NCI-H1092 treated with DMSO at 0.1 percent for 48 hours (cell line): Measurements from ENCODE around the gene MIER2.
"Not testable (repeated sequence)": the region's sequence is repeated elsewhere in the genome, so short reads cannot be mapped to it uniquely, and the experiment has no call there.

Source experiments
- DNase-seq: peaks from one replicate; lab custom pipeline; 2025; lab: John Stamatoyannopoulos, UW

The MIER2 gene

DNA sequence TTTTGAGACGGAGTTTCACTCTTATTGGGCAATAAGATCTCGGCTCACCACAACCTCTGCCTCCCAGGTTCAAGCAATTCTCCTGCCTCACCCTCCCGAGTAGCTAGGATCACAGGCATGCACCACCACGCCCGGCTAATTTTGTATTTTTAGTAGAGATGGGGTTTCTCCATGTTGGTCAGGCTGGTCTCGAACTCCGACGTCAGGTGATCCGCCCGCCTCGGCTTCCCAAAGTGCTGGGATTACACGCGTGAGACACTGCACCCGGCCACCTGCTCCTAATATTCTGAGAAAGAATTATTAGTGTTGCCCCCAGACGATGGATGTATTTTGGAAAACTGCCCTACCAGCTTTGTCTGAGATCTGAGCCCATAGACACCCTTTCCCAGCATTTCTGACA, 10.9 kb upstream of the MIER2 start:
- DNase-seq = not testable (repeated sequence)

DNA sequence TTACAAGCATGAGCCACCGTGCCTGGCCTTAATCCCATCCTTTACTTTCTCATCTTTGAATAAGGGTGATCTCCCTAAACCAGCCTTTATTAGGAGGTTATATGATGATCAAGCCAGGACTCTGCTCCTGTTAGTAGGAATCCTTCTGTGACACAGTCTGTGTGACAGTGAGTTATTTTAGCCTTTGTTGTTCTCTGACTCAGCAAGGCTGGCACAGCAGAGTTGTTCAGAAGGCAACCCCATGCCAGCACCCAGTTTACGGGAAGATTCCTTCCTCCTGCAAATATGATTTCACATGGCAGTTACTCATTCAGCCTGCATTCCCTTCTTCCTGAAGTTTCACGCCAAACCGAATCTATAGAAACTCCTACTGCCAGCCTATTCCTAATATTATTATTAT, 10.5 kb upstream of the MIER2 start:
- DNase-seq = no peak

DNA sequence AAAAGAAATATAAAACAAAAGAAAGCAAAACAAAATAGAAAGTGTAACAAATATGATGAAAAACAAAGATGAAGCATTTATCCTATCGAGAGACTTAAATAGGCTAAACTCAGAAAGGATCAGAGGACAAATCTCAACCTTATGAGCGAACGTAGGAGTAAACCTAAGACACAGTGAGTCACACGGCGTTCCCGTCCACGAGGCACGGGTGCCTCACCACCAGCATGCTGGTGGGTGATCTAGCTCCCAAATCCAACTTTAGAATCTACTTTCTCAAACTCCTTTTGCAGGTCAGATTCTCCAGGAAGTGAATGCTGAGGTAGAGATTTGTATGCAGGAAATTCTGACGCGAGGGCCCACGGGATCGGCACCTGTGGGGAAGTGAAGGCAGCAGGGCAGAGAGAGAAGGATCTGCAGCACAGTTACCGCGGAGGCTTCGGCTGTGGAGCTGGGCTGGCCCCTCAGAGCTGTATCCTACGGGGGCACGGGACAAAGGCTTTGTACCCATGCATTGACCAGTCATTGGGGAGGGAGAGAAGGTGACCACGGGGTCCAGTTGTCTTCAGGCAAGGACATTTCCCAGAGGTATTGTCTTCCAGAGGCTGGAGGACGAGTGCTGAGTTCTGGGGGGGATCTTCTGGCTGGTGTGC, 7.5 kb upstream of the MIER2 start:
- no peak for DNase-seq

DNA sequence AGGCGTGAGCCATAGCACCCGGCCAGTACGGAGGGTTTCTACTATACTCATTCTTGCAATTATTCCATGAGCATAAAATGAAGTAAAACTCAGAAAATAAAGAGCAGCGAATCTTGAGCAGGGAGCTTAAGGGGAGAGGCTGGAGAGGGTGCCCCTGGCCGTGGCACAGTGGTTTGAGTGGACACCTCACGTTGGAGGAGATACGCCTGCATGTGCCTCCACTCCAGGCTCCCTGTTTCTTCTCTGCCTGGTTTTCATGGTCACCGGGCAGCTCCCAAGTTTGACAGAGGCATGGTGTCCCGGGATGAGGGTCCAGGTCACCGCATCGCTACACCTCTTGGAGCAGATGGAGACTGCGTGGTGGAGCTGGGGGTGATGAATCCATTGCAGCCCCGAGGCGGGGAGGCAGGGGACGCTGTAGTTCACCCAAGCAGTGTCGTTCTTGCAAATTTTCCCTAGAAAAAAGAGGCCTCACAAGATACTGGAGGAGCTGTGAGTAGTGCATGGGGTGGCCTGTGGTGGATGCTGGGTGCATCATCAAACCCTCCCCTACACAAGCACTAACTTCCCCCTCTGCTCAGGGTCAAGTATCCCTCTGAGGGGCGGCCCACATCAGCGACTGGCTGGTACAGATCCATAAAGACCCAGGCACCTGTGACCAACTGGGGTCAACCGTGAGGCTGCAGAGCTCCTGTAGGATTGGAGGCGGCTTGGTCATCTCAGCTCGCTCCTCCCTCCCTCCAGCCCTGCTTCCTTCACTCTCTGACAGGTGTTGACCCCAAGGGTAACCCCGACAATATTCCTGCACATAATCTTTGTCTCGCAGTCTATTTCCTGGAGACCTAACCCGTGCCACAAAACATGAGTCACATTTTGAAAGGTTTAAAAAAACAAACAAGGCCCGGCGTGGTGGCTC, 3.6 kb upstream of the MIER2 start:
- no peak for DNase-seq

DNA sequence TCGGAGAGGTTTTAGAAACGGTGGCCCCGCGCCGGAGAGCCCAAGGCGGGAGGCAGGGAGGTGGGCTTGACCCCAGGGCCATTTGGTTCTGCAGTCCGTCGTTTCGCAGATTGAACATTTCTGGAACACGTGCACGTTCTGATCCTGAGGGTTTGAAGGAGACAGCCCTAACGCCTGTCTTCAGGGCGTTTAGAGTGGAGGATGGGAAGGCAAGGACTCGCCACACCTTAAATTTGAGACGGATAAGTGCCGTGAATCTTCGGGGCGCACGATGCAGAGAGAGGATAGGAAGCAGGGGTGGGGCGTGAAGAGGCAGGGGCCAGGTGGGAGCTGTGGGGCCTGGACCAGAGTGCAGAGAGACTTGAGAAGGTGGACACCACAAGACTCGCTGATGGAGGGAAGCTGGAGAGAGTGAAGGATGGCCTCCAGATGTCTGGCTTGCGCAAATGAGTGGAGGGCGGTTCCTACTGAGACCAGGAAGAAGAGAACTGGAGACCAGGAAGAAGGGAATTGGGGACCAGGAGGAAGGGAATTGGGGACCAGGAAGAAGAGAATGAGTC, 804 bp upstream of the MIER2 start:
- no peak for DNase-seq

DNA sequence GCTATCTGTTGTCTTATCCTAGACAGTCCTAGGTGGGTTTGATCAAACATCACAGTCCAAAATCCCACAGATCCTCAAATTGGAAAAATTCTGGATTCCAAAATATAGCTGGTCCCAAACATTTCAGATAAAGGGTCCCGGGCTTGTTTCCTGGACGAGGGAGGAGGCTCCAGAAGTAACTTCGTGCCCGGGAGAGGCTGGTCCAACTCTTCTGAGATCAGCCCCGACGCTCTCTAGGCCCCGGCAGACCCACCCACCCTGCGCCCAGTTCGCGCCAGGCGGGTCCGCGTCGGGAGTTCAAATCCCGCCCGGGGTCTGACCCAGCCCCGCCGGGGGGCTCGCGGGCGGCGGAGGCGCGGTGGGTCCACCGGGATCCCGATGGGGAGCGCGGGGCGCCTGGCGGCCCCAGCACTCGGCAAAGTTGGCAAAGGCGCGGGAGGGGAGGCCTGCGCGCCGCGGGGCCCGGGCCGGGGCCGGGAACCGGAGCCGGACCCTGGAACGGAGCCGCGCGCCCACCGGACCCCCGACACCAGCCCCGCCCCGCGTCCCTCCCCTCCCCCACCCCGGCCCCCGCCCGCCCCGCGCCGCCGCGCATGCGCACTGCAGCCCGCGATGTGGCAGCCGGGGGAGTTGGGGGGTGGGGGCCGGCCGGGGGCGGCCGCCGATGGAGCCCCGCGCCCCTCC, 513 bp downstream of the MIER2 start:
- peak; percentile 52 for DNase-seq

DNA sequence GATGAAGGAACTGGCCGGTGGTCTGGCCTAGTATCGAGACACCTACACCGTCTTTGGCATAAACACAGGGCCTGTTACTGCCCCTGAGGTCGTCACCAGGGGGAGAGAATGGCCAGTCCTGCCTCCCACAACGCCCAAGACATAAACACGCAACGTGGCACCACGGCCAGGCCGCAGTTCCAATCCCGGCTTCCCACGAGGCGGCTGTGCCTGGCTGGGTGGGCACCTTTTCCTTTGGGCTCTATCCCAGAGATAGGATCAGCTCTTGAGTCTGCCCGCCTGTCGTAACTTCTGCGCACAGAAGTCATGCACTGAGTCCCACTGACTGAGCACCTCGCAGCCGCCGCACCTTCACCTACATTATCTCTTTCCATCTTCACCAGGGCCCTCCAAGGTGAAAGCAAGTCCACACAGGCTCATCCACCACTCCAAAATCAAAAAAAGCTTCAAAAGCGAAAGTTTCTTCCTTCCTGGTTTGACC, 1.1 kb downstream of the MIER2 start:
- no peak for DNase-seq

DNA sequence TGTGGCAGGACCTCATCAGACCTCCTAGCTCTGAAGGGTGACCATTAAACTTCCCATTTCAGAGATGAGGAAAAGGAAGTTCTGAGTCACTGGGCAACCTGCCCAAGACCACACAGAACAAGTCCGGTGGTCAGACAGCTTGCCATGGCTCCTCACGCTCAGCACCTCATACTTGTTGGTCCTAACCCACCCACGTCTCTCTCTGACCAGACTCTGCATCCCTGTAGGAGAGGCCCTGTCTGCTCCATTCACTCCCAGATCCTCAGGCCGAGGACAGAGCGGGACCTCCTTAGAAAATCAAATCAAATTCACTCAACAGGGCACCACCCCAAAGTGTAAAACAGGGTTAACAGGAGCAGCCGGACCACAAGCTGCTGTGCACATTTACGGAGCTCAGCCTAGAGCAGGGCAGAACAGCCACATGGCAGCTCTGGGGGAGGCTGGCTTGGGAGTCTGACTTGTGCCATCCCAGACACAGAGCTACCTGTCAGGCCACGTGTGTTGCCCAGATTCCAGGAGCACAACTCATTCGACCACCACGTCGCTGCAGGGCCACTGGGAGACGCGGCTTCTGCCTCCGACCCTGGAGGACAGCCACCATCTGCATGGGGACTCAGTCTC, 1.7 kb downstream of the MIER2 start:
- DNase-seq = no peak

DNA sequence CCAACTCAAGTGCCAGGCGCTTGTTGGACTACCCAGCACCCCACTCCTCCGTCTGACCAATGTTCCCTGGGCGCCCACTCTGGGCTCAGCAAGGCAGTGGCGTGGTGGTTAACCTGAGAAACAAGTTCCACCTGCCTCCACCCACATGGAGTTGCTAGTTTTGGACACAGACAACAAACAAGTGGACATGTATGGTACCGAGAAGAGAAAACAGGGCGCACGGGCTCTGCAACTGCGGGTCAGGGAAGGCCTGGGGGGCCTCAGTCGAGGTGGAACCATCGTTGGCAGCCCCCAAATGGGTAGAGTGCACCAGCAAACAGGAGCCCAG, 2.5 kb downstream of the MIER2 start:
- DNase-seq = no peak

DNA sequence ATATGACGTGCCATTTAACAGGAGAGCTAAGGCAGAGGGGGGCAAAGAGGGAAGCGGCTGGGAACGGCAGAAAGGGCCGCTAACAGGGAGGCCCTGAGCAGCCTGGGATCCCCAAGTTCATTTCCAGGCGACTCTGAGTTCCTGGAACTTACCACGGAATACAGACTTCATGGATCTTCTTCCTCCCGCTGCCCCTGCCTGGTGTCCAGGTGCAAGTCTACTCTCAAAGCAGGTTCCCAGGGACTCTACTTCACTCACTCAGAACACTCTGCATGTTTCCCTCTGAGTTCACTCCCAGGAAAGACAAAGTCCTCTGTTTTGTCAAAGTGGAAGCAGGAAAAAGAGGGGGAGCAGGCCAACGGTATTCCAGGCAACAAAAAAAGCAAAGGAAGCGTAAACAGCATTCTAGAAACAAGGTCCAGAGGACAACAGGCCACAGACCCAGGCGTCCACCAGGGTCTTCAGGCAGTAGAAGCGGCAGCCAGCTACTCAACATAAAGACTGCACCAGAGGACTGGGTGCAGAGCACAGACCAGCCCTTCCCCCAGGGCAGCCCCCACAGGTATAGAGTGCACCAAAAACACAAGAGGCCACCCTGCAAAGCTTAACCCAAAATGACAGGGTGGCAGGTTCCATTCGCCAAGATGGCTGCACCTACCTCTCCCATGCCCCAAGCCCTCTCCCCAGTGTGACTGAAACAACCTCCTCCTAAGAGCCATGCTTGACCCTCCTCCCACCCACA, 3.0 kb downstream of the MIER2 start:
- no peak for DNase-seq

DNA sequence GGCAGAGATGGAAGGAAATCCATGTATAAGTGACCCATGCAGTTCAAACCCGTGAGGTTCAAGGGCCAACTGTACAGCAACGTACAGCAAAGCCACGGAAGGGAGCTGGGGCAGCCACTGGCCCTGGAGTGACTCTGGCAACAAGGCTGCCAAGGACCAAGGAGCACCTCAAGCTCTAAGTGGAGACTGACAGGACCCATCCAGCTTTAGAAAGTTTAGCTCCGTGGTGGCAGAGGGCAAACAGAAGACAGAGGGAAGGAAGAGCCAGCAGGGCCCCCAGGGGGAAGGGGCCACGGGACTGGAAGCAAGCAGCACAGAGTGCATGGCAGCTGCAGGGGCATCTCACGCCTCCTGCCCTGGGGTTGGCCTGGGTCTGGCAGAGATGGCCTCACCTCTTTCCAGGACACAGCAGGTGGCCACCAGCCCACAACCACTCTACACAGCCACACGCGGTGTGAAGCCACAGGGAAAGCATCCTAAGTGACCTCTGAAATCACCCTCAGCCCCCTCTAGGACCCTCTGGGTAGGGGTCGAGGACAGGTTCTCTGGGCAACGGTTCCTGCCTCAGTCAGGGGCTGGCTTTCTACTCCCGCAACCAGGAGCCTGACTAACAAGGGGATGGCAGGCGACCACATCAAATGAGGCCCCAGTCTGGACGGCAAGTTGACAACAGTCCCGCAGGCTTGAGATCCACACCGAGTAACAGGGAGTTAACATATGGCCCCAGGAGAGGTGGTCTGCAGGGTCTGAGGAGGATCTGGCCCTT, 3.8 kb downstream of the MIER2 start:
- DNase-seq = no peak

DNA sequence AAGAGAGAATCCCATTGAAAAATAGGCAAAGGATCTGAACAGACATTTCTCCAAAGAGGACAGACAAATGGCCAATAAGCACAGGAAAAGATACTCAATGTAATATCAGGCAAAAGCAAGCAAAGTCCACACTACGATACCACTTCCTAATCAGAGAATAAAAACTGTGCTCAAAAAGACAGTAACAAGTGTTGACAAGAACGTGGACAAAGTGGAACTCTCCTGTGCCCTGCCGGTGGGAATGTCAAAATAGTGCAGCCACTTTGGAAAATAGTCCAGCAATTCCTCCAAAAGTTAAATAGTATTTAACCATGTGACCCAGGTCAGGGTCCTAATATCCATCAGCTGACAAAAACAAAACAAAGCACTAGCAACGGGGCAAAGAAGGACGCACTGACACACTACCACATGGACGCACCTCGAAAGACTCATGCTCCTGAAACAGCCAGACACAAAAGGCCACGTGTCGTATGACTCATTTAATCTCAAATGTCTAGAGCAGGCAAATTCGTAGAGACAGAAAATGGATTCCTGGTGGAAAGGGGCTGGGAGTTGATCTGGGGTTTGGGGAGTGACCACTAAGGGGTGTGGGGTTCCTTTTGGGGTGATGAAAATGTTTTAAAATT, 5.2 kb downstream of the MIER2 start:
- no peak for DNase-seq

DNA sequence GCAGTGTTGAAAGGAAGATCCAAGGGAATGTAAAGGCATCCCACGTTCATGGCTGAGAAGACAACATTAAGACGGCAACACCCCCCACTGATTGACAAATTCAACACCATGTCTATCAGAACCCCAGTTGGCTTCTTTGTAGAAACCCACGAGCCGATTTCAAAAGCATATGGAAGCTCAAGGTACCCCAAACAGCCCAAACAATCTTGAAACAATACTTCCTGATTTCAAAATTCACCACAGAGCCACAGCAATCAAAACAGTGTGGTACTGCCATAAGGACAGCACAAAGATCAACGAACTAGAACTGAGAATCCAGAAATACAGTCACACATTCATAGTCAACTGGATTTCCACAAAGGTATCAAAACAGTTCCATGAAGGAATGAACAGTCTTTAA, 6.2 kb downstream of the MIER2 start:
- DNase-seq = no peak

DNA sequence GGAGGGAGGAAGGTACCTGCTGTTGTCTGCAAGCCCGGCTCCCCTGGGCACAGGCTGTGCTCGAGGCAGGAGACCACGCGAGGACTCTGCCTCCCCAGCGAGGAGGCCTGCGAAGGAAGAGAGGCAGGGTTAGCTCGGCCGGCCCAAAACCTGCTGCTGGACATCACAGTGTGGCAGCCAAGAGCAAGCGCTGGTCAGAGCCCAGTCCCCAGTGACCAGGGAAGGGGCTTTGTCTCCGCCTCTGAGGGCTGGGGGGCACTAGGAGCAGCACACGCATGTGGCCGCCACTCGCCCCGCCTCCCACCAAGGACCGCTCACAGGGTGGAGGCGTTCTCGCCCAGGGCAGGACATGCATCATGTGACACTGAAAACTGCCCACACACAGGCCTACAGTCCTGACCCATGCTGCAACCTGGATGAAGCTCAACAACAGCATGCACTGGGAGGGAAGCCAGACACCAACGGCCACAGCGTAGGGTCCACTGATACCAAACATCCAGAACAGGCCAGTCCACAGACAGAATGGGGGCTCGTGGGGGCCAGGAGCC, 8.5 kb downstream of the MIER2 start:
- no peak for DNase-seq

DNA sequence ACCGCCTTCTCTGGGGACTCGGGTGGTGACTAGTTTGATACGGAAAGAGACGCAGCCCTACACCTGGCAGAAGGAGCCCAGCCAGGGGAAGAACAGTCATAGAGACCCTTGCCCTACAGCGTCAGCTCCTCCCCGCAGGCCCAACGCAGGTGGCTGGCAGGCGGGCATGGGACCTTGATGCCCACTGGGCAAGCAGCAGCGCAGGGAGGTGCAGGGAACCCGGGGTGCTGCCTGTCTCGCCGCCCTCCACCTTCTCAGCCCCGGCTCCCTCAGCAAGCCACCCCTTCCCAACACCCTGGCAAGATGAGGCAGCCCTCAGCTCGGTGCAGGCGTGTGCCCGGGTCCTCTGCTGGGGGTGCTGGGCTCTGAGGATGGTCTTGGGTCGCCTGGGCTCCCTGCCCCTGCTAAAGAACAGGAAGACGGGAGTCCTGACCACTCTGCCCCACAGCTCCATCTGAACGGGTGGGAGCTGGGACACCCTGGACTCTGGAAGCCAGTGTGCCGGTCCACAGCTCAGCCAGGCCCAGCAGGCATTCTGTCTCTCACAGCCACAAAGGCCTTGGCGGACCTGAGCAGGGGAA, 9.0 kb downstream of the MIER2 start:
- no peak for DNase-seq

DNA sequence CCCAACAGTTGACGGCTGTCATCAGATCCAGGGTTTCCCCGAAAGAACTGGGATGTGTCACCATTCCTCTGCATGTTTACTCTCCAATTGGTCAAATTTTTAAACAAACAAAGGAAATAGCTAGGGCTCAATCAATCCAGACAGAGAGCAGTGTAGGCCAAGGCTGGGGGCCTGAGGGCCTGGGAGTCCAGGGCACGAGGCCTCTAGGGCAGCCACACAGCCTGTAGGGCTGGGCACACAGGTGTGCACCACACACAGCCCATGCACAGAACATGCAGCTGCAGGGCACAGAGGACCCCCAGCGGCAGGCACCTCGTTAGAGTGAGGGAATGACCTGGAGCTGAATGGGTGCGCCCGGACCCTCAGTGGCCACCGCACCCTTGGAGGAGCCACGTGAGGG, 9.5 kb downstream of the MIER2 start:
- DNase-seq = no peak

DNA sequence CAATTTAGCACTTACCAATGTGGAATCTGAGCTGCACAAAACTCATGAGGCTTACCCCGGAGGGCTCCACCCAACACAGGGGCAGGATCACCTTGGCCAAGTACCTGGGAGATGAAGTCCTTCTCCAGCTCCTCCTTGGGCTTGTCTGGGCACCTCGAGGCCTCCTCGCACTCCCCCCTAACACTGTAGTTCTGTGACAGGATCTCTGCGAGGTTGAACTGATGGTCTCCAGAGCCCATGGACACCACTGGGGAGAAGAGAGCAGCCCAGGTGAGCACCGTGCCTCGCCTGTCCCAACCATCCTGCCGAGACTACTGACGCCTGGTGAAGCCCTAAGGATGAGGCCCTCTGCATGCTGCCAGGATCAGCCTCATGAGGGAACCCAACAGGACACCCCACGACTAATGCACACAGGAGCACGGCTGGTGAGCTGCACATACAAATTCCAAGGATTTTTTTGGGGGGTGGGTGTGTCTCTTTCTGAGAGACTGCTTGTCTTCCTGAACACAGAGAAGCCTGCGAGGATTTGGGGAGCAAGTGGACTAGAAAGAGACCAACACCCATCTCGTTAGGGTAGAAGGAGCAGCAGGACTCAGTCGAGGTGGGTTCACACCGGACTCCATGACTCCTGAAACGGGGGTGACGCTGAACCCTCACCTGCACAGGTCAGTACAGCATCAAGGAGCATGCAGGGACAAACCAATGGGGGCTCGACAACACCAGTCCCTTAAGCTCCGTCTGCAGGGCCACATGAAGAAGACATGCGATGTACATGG, 10.1 kb downstream of the MIER2 start:
- no peak for DNase-seq

DNA sequence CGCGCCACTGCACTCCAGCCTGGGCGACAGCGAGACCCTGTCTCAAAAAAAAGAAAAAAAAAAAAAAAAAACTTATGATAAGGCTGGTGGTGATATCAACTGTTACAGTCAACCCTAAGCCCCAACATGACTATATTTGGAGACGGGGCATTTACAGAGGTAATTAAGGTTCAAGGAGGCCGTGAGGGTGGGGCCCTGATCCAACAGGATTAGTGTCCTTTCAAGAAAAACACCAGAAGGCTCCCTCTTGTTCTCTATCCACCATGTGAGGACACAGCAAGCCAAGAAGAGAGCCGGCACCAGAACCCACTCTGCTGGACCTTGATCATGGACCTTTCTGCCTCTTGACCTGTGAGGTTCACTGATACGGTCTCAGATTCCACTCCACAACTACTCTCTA, 14.1 kb downstream of the MIER2 start:
- no peak for DNase-seq

DNA sequence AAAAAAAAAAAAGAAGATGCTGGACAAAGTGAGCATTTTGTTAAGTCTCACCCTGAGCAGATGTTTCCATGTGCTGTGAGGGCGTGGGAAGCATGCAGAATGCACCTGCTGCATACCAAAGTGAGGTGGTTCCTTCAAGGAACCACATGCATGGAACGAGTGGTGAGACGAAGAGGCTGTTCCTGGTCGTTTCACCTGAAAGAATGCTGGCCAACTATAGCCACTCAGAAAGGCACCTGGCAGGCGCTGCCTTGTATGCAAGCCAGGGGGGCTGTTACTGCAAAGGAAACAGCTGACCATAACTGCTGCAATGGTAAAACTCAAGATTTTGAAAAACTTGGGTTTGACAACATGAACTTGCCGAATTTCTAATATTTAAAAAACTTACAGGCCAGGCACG, 14.7 kb downstream of the MIER2 start:
- DNase-seq = no peak
